K562 (cell line): ENCODE measurements around the gene ENKD1. TPM values are rescaled to one million over a fixed set of nuclear protein-coding genes. Genes with fewer than 3 reads are reported as not detected.

ENCODE experiments used
- ATAC-seq: fragments of 200-7000 bp; cut with Tn5 transposase; 3 replicates; pipeline ENCODE4 v1.9.1; 2020; ENCODE audit warnings: moderate library complexity
- BruUV-seq: library from RNA; stranded (reverse); fragments of 400-500 nt; replicated peaks from 2 replicates; lab custom pipeline; 2021; lab: Mats Ljungman, UMichigan
- CTCF ChIA-PET: fragments of 300-600 bp; formaldehyde crosslinking; extraction: SDS; loops from one replicate; lab custom pipeline; 2021; ENCODE audit warnings: low intra/inter-chr PET ratio; lab: Yijun Ruan, JAX
- POLR2A ChIA-PET: fragments of 300-600, 350-650 bp; sonication (Branson Sonifier 250); formaldehyde crosslinking; extraction: SDS; loops from one replicate; lab custom pipeline; 2021; ENCODE audit warnings: antibody characterized with exemption, inconsistent platforms; lab: Yijun Ruan, JAX
- DNase-seq, 4 experiments: peaks; one replicate each; pipeline versions ENCODE4 v3.0.0 to v3.0.0-alpha.2; 2011 to 2018; ENCODE audit warnings: low spot score in 3 of 4, mixed read lengths in 3 of 4; ENCODE audit errors: extremely low read depth in 1 of 4
- FAIRE-seq: peaks from 2 replicates; lab custom pipeline; 2011; peaks lifted over from hg19 to GRCh38; lab: Jason Lieb, UNC
- H2AFZ ChIP-seq: 2 replicates; pipeline ENCODE4 v1.6.0; 2011; ENCODE audit warnings: low read depth, low read length, control low read depth, inconsistent platforms
- H3K27ac ChIP-seq: fragments of 200-600 bp; 3 replicates; pipeline ENCODE4 v1.8.0; 2011; ENCODE audit warnings: low read depth, mild to moderate bottlenecking, control low read depth, inconsistent platforms, low read length, moderate library complexity, mixed read lengths; ENCODE audit errors: extremely low read depth
- H3K27me3 ChIP-seq, 2 experiments: fragments of 300-600 bp in 1 of 2; 2 replicates in 1 of 2; 3 replicates in 1 of 2; pipeline versions ENCODE4 v1.6.0 to v1.8.0; 2011; ENCODE audit warnings: inconsistent platforms in 2 of 2, low read length in 2 of 2, mild to moderate bottlenecking in 1 of 2, mixed read lengths in 1 of 2, moderate library complexity in 1 of 2; ENCODE audit not compliant: control insufficient read depth in 2 of 2, insufficient read depth in 2 of 2
- H3K36me3 ChIP-seq: fragments of 300-600 bp; 3 replicates; pipeline ENCODE4 v1.8.0; 2011; ENCODE audit warnings: mild to moderate bottlenecking, low read length, inconsistent platforms; ENCODE audit not compliant: control insufficient read depth, insufficient read depth
- H3K4me1 ChIP-seq, 2 experiments: fragments of 200-600 bp in 1 of 2; replicated peaks in 1 of 2; 2 replicates in 1 of 2; 3 replicates in 1 of 2; pipeline versions ENCODE4 v1.5.1 to v1.8.0; 2011; ENCODE audit warnings: inconsistent platforms in 2 of 2, low read length in 2 of 2, mild to moderate bottlenecking in 1 of 2, mixed read lengths in 1 of 2, moderate library complexity in 1 of 2; ENCODE audit not compliant: control insufficient read depth in 2 of 2, insufficient read depth in 2 of 2
- H3K4me2 ChIP-seq: 2 replicates; pipeline ENCODE4 v1.6.1; 2011; ENCODE audit warnings: low read length, control low read depth, inconsistent platforms, mixed read lengths; ENCODE audit not compliant: insufficient read depth
- H3K4me3 ChIP-seq: fragments of 200-600 bp; sonication (generic), shearing (Covaris generic); 2 replicates; pipeline ENCODE4 v1.5.1; 2016; ENCODE audit warnings: control low read depth, inconsistent platforms
- H3K79me2 ChIP-seq: fragments of 200-600 bp; 3 replicates; pipeline ENCODE4 v1.8.0; 2011; ENCODE audit warnings: low read length, inconsistent platforms; ENCODE audit not compliant: control insufficient read depth, insufficient read depth
- H3K9ac ChIP-seq, 2 experiments: 2 replicates each; pipeline versions ENCODE4 v1.6.0 to v1.6.1; 2011; ENCODE audit warnings: low read depth in 2 of 2, low read length in 2 of 2, control low read depth in 1 of 2, inconsistent platforms in 1 of 2, mild to moderate bottlenecking in 1 of 2, mixed read lengths in 1 of 2; ENCODE audit not compliant: insufficient read depth in 1 of 2
- H3K9me1 ChIP-seq: one replicate; pipeline ENCODE4 v1.6.0; 2011; ENCODE audit warnings: inconsistent platforms, mild to moderate bottlenecking, low read length, moderate library complexity; ENCODE audit not compliant: control insufficient read depth, insufficient read depth
- H3K9me3 ChIP-seq: replicated peaks from 2 replicates; pipeline ENCODE4 v1.5.1; 2011; ENCODE audit warnings: low read depth, low read length, inconsistent platforms; ENCODE audit not compliant: control insufficient read depth, insufficient read depth
- H4K20me1 ChIP-seq: replicated peaks from 2 replicates; pipeline ENCODE4 v1.6.1; 2011; ENCODE audit warnings: low read length, inconsistent platforms, mixed read lengths; ENCODE audit not compliant: control insufficient read depth, insufficient read depth
- MCM5 ChIP-seq: fragments of 450-650 bp; IDR thresholded peaks from 2 replicates; pipeline ENCODE4 v1.6.1; 2016; ENCODE audit warnings: low read depth
- MYC ChIP-seq, 2 experiments: fragments of 250-450 bp in 1 of 2; sonication (Bioruptor Pico) in 1 of 2; IDR thresholded peaks; 2 replicates each; pipeline versions ENCODE4 v1.5.1 to v1.6.1; 2012 to 2021; ENCODE audit warnings: low read depth in 2 of 2, borderline replicate concordance in 1 of 2, improper control_type of control experiment in 1 of 2, low read length in 1 of 2, mild to moderate bottlenecking in 1 of 2, moderate library complexity in 1 of 2
- NCOA2 ChIP-seq, 2 experiments: fragments of 450-650 bp; IDR thresholded peaks; 2 replicates each; pipeline ENCODE4 v1.6.1; 2018; ENCODE audit warnings: mild to moderate bottlenecking in 2 of 2, moderate library complexity in 1 of 2; ENCODE audit not compliant: partially characterized antibody in 2 of 2
- ZKSCAN1 ChIP-seq: fragments of 150-350 bp; IDR thresholded peaks from 2 replicates; pipeline ENCODE4 v1.6.1; 2016; ENCODE audit warnings: low read depth, low read length
- ZNF134 ChIP-seq: fragments of 250-450 bp; sonication (Bioruptor Pico); conservative IDR thresholded peaks from 2 replicates; pipeline ENCODE4 v1.4.0; 2020
- ZNF561 ChIP-seq: fragments of 450-650 bp; formaldehyde crosslinking; conservative IDR thresholded peaks from 2 replicates; pipeline ENCODE4 v1.4.0; 2020; ENCODE audit warnings: mild to moderate bottlenecking, moderate library complexity
- WGBS: fragments of 100-300 bp; shearing (Covaris generic); methylation state at CpG from one replicate; pipeline ENCODE4 v1.1.6; 2016; ENCODE audit warnings: low coverage, mixed read lengths; ENCODE audit not compliant: insufficient coverage; ENCODE audit errors: missing lambda C conversion rate; 5-methylcytosine and 5-hydroxymethylcytosine counted together
- in situ Hi-C: fragments of 300-500 bp; cut with MboI; formaldehyde crosslinking; loops from 4 replicates; pipeline ENCODE4 v1.15.0; 2018; ENCODE audit warnings: inconsistent platforms, mixed read lengths
- intact Hi-C: fragments of 100-400 bp; cut with micrococcal nuclease; formaldehyde crosslinking; loops from 2 replicates; pipeline ENCODE4 v1.14.2; 2022
- polyA plus RNA-seq, 8 experiments: library from polyadenylated mRNA; depleted of rRNA in 4 of 8; stranded (reverse) in 5 of 8; unstranded in 3 of 8; fragments of >200 nt; fragmentation: Nextera tagmentation in 2 of 8; fragmentation: Illumina TruSeq in 1 of 8; extraction: Ambion mirVana in 2 of 8; extraction: Trizol in 1 of 8; gene quantifications; 2 replicates each; pipeline versions ENCODE4 v1.2.1 to v1.2.3, GENCODE V29; 2011 to 2014; ENCODE audit warnings: inconsistent platforms in 1 of 8, missing spikeins in 1 of 8
- total RNA-seq, 7 experiments: library from RNA; depleted of rRNA in 6 of 7; stranded (reverse); fragments of >200 nt in 6 of 7; fragmentation: Illumina TruSeq in 2 of 7; extraction: Trizol in 2 of 7; gene quantifications; 2 replicates each; pipeline versions ENCODE4 v1.2.1 to v1.2.3, GENCODE V29; 2011 to 2021; ENCODE audit warnings: low replicate concordance in 1 of 7
- TF ChIP-seq, protein P1 (sequence below): sonication (generic); formaldehyde crosslinking; IDR thresholded peaks from 2 replicates; pipeline ENCODE4 v1.8.0; 2023; ENCODE audit warnings: missing genetic modification reagents, mild to moderate bottlenecking, borderline replicate concordance
- TF ChIP-seq, protein P2 (sequence below): fragments of 450-650 bp; IDR thresholded peaks from 2 replicates; pipeline ENCODE4 v1.6.1; 2017; ENCODE audit warnings: antibody characterized with exemption, mild to moderate bottlenecking
- TF ChIP-seq, protein P3 (sequence below): fragments of 250-450 bp; sonication (Bioruptor Pico); IDR thresholded peaks from 2 replicates; pipeline ENCODE4 v1.6.1; 2021; ENCODE audit warnings: mild to moderate bottlenecking
- TF ChIP-seq, protein P4 (sequence below): fragments of 450-650 bp; formaldehyde crosslinking; IDR thresholded peaks from 2 replicates; pipeline ENCODE4 v1.4.0; 2020; ENCODE audit warnings: mild to moderate bottlenecking, moderate library complexity

The ENKD1 gene
- total and polyA plus RNA-seq, 9 of the 15 experiments (the other 6 are each of a cell fraction or from before 2014, with no cell fraction given) = 1.1 to 26.9 (median 8.3) TPM

DNA sequence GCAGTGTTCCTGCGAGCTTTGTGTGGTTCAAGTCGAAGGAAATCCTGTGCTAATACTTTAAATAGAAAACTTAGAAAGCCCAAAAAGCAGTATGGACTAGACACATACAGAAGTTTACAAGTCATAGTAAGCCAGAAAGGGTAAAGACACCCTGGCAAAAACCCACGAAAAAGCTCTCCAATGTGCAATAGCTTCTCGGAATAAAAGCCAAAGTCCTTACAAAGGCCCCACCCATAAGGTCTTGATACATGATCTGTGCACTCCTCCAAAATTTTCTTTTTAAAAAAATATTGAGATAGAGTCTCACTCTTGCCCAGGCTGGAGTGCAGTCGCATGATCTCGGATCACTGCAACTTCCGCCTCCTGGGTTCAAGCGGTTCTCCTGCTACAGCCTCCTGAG lies 10.4 kb upstream of the ENKD1 start:
- Histone ChIP-seq H3K9me1 (peaks cover 2% of the 10 kb centered on the region), H3K4me1 (peaks cover 0 to 5% of the 10 kb centered on the region in 2 experiments; a peak in 3 of 5 replicates), H3K4me2 (no peak overlapping the region), H3K36me3 (peaks cover 3% of the 10 kb centered on the region; the same call in 1 of the 3 replicates), H3K27ac (no peak overlapping the region), H3K79me2 (no peaks in the 10 kb centered on the region), H4K20me1 (0 out of 2 replicates have a peak, but pooled peaks cover 3% of the 10 kb centered on the region), H3K4me3 (no peak overlapping the region), H3K9me3 (no peaks in the 10 kb centered on the region)
- no peak for FAIRE-seq
- 72% methylated on average over 8 of the region's 8 CpGs for WGBS
- in situ Hi-C loops = loop anchor here (10.0 kb wide), 1 partner anchor 368 kb away; no protein-coding TSS in a partner anchor
- BruUV-seq = no TSS peak
- no peak for DNase-seq
- ATAC-seq = no peak
- TF ChIP-seq ZKSCAN1 = no peak
- TF ChIP-seq, protein P1, sequence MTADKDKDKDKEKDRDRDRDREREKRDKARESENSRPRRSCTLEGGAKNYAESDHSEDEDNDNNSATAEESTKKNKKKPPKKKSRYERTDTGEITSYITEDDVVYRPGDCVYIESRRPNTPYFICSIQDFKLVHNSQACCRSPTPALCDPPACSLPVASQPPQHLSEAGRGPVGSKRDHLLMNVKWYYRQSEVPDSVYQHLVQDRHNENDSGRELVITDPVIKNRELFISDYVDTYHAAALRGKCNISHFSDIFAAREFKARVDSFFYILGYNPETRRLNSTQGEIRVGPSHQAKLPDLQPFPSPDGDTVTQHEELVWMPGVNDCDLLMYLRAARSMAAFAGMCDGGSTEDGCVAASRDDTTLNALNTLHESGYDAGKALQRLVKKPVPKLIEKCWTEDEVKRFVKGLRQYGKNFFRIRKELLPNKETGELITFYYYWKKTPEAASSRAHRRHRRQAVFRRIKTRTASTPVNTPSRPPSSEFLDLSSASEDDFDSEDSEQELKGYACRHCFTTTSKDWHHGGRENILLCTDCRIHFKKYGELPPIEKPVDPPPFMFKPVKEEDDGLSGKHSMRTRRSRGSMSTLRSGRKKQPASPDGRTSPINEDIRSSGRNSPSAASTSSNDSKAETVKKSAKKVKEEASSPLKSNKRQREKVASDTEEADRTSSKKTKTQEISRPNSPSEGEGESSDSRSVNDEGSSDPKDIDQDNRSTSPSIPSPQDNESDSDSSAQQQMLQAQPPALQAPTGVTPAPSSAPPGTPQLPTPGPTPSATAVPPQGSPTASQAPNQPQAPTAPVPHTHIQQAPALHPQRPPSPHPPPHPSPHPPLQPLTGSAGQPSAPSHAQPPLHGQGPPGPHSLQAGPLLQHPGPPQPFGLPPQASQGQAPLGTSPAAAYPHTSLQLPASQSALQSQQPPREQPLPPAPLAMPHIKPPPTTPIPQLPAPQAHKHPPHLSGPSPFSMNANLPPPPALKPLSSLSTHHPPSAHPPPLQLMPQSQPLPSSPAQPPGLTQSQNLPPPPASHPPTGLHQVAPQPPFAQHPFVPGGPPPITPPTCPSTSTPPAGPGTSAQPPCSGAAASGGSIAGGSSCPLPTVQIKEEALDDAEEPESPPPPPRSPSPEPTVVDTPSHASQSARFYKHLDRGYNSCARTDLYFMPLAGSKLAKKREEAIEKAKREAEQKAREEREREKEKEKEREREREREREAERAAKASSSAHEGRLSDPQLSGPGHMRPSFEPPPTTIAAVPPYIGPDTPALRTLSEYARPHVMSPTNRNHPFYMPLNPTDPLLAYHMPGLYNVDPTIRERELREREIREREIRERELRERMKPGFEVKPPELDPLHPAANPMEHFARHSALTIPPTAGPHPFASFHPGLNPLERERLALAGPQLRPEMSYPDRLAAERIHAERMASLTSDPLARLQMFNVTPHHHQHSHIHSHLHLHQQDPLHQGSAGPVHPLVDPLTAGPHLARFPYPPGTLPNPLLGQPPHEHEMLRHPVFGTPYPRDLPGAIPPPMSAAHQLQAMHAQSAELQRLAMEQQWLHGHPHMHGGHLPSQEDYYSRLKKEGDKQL = no peak
- TF ChIP-seq, protein P2, sequence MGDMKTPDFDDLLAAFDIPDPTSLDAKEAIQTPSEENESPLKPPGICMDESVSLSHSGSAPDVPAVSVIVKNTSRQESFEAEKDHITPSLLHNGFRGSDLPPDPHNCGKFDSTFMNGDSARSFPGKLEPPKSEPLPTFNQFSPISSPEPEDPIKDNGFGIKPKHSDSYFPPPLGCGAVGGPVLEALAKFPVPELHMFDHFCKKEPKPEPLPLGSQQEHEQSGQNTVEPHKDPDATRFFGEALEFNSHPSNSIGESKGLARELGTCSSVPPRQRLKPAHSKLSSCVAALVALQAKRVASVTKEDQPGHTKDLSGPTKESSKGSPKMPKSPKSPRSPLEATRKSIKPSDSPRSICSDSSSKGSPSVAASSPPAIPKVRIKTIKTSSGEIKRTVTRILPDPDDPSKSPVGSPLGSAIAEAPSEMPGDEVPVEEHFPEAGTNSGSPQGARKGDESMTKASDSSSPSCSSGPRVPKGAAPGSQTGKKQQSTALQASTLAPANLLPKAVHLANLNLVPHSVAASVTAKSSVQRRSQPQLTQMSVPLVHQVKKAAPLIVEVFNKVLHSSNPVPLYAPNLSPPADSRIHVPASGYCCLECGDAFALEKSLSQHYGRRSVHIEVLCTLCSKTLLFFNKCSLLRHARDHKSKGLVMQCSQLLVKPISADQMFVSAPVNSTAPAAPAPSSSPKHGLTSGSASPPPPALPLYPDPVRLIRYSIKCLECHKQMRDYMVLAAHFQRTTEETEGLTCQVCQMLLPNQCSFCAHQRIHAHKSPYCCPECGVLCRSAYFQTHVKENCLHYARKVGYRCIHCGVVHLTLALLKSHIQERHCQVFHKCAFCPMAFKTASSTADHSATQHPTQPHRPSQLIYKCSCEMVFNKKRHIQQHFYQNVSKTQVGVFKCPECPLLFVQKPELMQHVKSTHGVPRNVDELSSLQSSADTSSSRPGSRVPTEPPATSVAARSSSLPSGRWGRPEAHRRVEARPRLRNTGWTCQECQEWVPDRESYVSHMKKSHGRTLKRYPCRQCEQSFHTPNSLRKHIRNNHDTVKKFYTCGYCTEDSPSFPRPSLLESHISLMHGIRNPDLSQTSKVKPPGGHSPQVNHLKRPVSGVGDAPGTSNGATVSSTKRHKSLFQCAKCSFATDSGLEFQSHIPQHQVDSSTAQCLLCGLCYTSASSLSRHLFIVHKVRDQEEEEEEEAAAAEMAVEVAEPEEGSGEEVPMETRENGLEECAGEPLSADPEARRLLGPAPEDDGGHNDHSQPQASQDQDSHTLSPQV = no peak
- TF ChIP-seq, protein P3, sequence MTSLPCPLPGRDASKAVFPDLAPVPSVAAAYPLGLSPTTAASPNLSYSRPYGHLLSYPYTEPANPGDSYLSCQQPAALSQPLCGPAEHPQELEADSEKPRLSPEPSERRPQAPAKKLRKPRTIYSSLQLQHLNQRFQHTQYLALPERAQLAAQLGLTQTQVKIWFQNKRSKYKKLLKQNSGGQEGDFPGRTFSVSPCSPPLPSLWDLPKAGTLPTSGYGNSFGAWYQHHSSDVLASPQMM = no peak
- TF ChIP-seq NCOA2 (IDR thresholded peaks at IDR 0.05; ENCODE audit: partially characterized antibody in 2 of 2) = no peak
- TF ChIP-seq MYC (IDR thresholded peaks at IDR 0.05; ENCODE audit: low read depth, low read length) = no peak
- TF ChIP-seq MYC (CRISPR knock-in tag; IDR thresholded peaks at IDR 0.05; ENCODE audit: borderline replicate concordance, low read depth) = no peak
- no peak for TF ChIP-seq ZNF134 (CRISPR knock-in tag)
- TF ChIP-seq, protein P4, sequence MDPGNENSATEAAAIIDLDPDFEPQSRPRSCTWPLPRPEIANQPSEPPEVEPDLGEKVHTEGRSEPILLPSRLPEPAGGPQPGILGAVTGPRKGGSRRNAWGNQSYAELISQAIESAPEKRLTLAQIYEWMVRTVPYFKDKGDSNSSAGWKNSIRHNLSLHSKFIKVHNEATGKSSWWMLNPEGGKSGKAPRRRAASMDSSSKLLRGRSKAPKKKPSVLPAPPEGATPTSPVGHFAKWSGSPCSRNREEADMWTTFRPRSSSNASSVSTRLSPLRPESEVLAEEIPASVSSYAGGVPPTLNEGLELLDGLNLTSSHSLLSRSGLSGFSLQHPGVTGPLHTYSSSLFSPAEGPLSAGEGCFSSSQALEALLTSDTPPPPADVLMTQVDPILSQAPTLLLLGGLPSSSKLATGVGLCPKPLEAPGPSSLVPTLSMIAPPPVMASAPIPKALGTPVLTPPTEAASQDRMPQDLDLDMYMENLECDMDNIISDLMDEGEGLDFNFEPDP (CRISPR knock-in tag) = no peak
- no peak for TF ChIP-seq ZNF561 (CRISPR knock-in tag)
- TF ChIP-seq MCM5 = no peak
- TF ChIP-seq, all 486 proteins: peak for 0
- ChIA-PET CTCF (no interaction called here), POLR2A (interaction anchor here (0.6 to 0.8 kb wide), 4 partner anchors 10 to 627 kb away, joined by 3 read pairs; no protein-coding TSS in a partner anchor)
- Histone ChIP-seq H3K27me3 (no peaks in the 10 kb centered on the region), H2AFZ (no peak overlapping the region), H3K9ac (no peak overlapping the region)
- intact Hi-C loops = no loop called here
